Liver (tissue), 3 donors: ENCODE results near the gene RABL3.

Experiments
- CTCF ChIP-seq: fragments of 150-350 bp; IDR thresholded peaks from 2 replicates; pipeline ENCODE4 v1.5.1; 2017; ENCODE audit warnings: improper control_type of control experiment, low read depth, low read length; ENCODE audit not compliant: missing input control
- FOXA1 ChIP-seq: IDR thresholded peaks from 2 replicates; pipeline ENCODE4 v1.6.1; 2016; ENCODE audit warnings: antibody characterized with exemption
- JUND ChIP-seq, 2 donors: IDR thresholded peaks; 2 replicates each; pipeline ENCODE4 v1.6.1; 2016; ENCODE audit warnings: antibody characterized with exemption in 2 of 2
- NR2F2 ChIP-seq: IDR thresholded peaks from 2 replicates; pipeline ENCODE4 v1.6.1; 2016; ENCODE audit warnings: antibody characterized with exemption
- RAD21 ChIP-seq, 2 donors: IDR thresholded peaks; 2 replicates each; pipeline ENCODE4 v1.6.1; 2016; ENCODE audit warnings: antibody characterized with exemption in 2 of 2, mild to moderate bottlenecking in 2 of 2
- YY1 ChIP-seq: IDR thresholded peaks from 2 replicates; pipeline ENCODE4 v1.6.1; 2016; ENCODE audit warnings: antibody characterized with exemption, mild to moderate bottlenecking
- donor health status: healthy.
- donor health status: healthy.

DNA sequence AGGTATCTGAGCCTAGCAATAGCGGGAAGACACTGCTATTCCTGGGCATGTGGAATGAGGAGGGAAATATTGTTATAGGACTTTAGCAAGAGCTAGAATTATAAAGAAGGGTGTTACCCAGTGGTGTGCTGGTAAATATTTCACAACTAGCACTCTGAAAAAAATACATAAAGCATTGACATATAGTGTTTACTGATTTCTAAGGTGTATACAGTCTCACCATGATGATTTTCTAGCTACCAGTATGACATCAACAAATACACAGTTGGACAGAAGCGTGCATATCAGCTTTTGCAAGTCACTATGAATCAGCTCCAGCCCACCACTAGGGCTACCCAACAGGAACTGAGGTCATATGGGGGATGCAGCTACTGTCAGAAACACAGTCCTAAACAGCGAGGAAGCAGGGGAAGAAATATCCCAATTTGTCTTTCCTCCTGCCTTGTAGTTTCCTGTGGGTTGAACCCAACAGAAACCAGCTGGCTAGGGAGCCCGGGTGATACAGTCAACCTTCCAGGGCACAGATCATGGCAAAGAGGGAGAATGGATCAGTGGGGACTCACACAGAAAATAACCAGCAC lies 99.9 kb downstream of the RABL3 start:
- TF ChIP-seq CTCF, result no peak
- no peak for TF ChIP-seq FOXA1
- no peak for TF ChIP-seq NR2F2
- no peak for TF ChIP-seq YY1
- TF ChIP-seq RAD21 (IDR thresholded peaks at IDR 0.05), result no peak
- TF ChIP-seq JUND (IDR thresholded peaks at IDR 0.05), result no peak
